Glutamatergic neuron (in vitro differentiated cells): ENCODE measurements around the gene ZNF580. TPM values are rescaled to one million over a fixed set of nuclear protein-coding genes. Genes with fewer than 3 reads are reported as not detected.

Source experiments
- DNase-seq: peaks from one replicate; pipeline ENCODE4 v3.0.0; 2022
- H3K27ac Mint-ChIP-seq: one replicate; pipeline ENCODE4 v1.8.0; 2020; ENCODE audit warnings: mild to moderate bottlenecking, mixed read lengths, inconsistent platforms; ENCODE audit not compliant: unreplicated experiment
- H3K27me3 Mint-ChIP-seq: one replicate; pipeline ENCODE4 v1.8.0; 2020; ENCODE audit warnings: mild to moderate bottlenecking, moderate library complexity, mixed read lengths, inconsistent platforms; ENCODE audit not compliant: unreplicated experiment
- H3K36me3 Mint-ChIP-seq: one replicate; pipeline ENCODE4 v1.8.0; 2020; ENCODE audit warnings: mild to moderate bottlenecking, mixed read lengths, inconsistent platforms; ENCODE audit not compliant: unreplicated experiment
- H3K4me1 Mint-ChIP-seq: one replicate; pipeline ENCODE4 v1.8.0; 2020; ENCODE audit warnings: mild to moderate bottlenecking, low read depth, mixed read lengths, inconsistent platforms; ENCODE audit not compliant: unreplicated experiment
- H3K4me3 Mint-ChIP-seq: one replicate; pipeline ENCODE4 v1.8.0; 2020; ENCODE audit warnings: mild to moderate bottlenecking, mixed read lengths, inconsistent platforms; ENCODE audit not compliant: unreplicated experiment
- H3K9me3 Mint-ChIP-seq: one replicate; pipeline ENCODE4 v1.8.0; 2020; ENCODE audit warnings: mild to moderate bottlenecking, moderate library complexity, mixed read lengths, inconsistent platforms; ENCODE audit not compliant: unreplicated experiment
- CTCF ChIP-seq: fragments of 200-600 bp; sonication (generic); IDR thresholded peaks from one replicate; pipeline ENCODE4 v1.5.0; 2021; ENCODE audit not compliant: partially characterized antibody, unreplicated experiment
- long read RNA-seq: library from polyadenylated mRNA; unstranded; transcript quantifications from one replicate; pipeline ENCODE4 v2.0.0, GENCODE V29; 2020; ENCODE audit not compliant: unreplicated experiment
- total RNA-seq: library from RNA; stranded (reverse); fragmentation: NEBNext Ultra II Directional; extraction: Animal tissue kit (Norgen Biotek cat#: 25700); gene quantifications from one replicate; pipeline ENCODE4 v1.2.1, GENCODE V29; 2021; ENCODE audit not compliant: unreplicated experiment

The ZNF580 gene
- total RNA-seq = 43.6 TPM
- long read RNA-seq, transcript ZNF580-201 (2 exons, 1,261 nt) = major isoform, 11 of 13 reads
- long read RNA-seq, partial matches to known transcripts = 0 of 13 reads
- long read RNA-seq, other reads (novel, unspliced or antisense) = 0 of 13 reads

GRCh38 chr19:55640577-55641425, at the start of gene ZNF580:
ZNF580 (plus strand) TSS chr19:55641002; CDS start chr19:55642509, 1,507 bp downstream.
- DNase-seq = peak; percentile 72
- Mint-ChIP-seq H3K27me3 (peaks cover 18% of the 10 kb centered on the region), H3K9me3 (peaks cover 18% of the 10 kb centered on the region), H3K36me3 (no peaks in the 10 kb centered on the region), H3K4me3 (peak within 1 kb of the TSS; percentile 91), H3K4me1 (peaks cover 26% of the 10 kb centered on the region), H3K27ac (peak within 1 kb of the TSS; percentile 85)
- no peak for TF ChIP-seq CTCF

GRCh38 chr19:55591555-55591954, 49.2 kb upstream of the ZNF580 start:
- Mint-ChIP-seq H3K27me3 (peaks cover 14% of the 10 kb centered on the region), H3K27ac (no peak overlapping the region), H3K9me3 (peaks cover 12% of the 10 kb centered on the region), H3K4me1 (peaks cover 4% of the 10 kb centered on the region), H3K36me3 (peaks cover 15% of the 10 kb centered on the region), H3K4me3 (peak overlapping the region; percentile 3)
- DNase-seq = no peak
- no peak for TF ChIP-seq CTCF

- no peak overlapping the region for H3K27ac Mint-ChIP-seq
- peaks cover 22% of the 10 kb centered on the region for H3K36me3 Mint-ChIP-seq
- peaks cover 12% of the 10 kb centered on the region for H3K9me3 Mint-ChIP-seq
- H3K4me3 Mint-ChIP-seq = no peak overlapping the region
- peaks cover 14% of the 10 kb centered on the region for H3K27me3 Mint-ChIP-seq
- no peaks in the 10 kb centered on the region for H3K4me1 Mint-ChIP-seq
- TF ChIP-seq CTCF = no peak
- DNase-seq = no peak
Measured at GRCh38 chr19:55592391-55593090, 48.3 kb upstream of the ZNF580 start.

- Mint-ChIP-seq H3K4me3 (no peak overlapping the region), H3K27ac (no peak overlapping the region), H3K4me1 (no peaks in the 10 kb centered on the region), H3K9me3 (peaks cover 12% of the 10 kb centered on the region), H3K36me3 (peaks cover 22% of the 10 kb centered on the region), H3K27me3 (peaks cover 14% of the 10 kb centered on the region)
- DNase-seq = no peak
- no peak for TF ChIP-seq CTCF
Measured at GRCh38 chr19:55593096-55593772, 47.6 kb upstream of the ZNF580 start.
